Activated CD4-positive, alpha-beta T cell treated with anti-CD3 and anti-CD28 coated beads for 48 hours (primary cell): ENCODE measurements around the gene DBNDD2.

ENCODE experiments used
- DNase-seq: peaks from one replicate; pipeline ENCODE4 v3.0.0-alpha.2; 2020

Gene DBNDD2

GRCh38 chr20:45419188-45420091 is 11.4 kb downstream of the DBNDD2 start:
- DNase-seq: peak; percentile 32

- no peak for DNase-seq
These were observed 12.0 kb downstream of the DBNDD2 start for GRCh38 chr20:45420125-45420524.

GRCh38 chr20:45423700-45424099 is 15.6 kb downstream of the DBNDD2 start:
- DNase-seq: no peak

- no peak for DNase-seq
These were observed 17.5 kb downstream of the DBNDD2 start for GRCh38 chr20:45425561-45425960.

- no peak for DNase-seq
These were observed 18.4 kb downstream of the DBNDD2 start for GRCh38 chr20:45426320-45427016.

GRCh38 chr20:45427236-45428149 is 19.4 kb downstream of the DBNDD2 start:
- no peak for DNase-seq

GRCh38 chr20:45429618-45430017 is 21.5 kb downstream of the DBNDD2 start:
- DNase-seq: no peak

- no peak for DNase-seq
These were observed 24.2 kb downstream of the DBNDD2 start for GRCh38 chr20:45432294-45432693.

GRCh38 chr20:45433316-45433715 is 25.2 kb downstream of the DBNDD2 start:
- no peak for DNase-seq

GRCh38 chr20:45433976-45434375 is 25.9 kb downstream of the DBNDD2 start:
- DNase-seq: no peak

GRCh38 chr20:45436732-45437485 is 28.8 kb downstream of the DBNDD2 start:
- DNase-seq: peak; percentile 90

GRCh38 chr20:45440424-45440823 is 32.3 kb downstream of the DBNDD2 start:
- no peak for DNase-seq

- no peak for DNase-seq
These were observed 33.0 kb downstream of the DBNDD2 start for GRCh38 chr20:45440891-45441685.

GRCh38 chr20:45441746-45442145 is 33.7 kb downstream of the DBNDD2 start:
- no peak for DNase-seq

- no peak for DNase-seq
These were observed 36.0 kb downstream of the DBNDD2 start for GRCh38 chr20:45444050-45444449.

- peak; percentile 54 for DNase-seq
These were observed 37.9 kb downstream of the DBNDD2 start for GRCh38 chr20:45445805-45446562.

GRCh38 chr20:45448270-45448669 is 40.2 kb downstream of the DBNDD2 start:
- DNase-seq: no peak

- DNase-seq: no peak
These were observed 41.4 kb downstream of the DBNDD2 start for GRCh38 chr20:45449528-45449927.

GRCh38 chr20:45450097-45450818 is 42.2 kb downstream of the DBNDD2 start:
- DNase-seq: no peak

GRCh38 chr20:45452238-45452637 is 44.1 kb downstream of the DBNDD2 start:
- no peak for DNase-seq
